GM19452 (cell line): ENCODE data around the gene TBRG4.
"Not testable (repeated sequence)": the region's sequence is repeated elsewhere in the genome, so short reads cannot be mapped to it uniquely, and the experiment has no call there.

Experiments
- ATAC-seq: cut with Tn5 transposase; IDR thresholded peaks from one replicate; pipeline ENCODE4 v1.9.1; 2021; ENCODE audit not compliant: unreplicated experiment

TBRG4 gene

GRCh38 chr7:45111298-45112223 lies at the start of gene TBRG4:
TBRG4 (minus strand) TSS chr7:45111697; CDS start chr7:45109237, 2,460 bp downstream.
- ATAC-seq = peak; percentile 97

GRCh38 chr7:45161138-45161537 lies 49.6 kb upstream of the TBRG4 start:
- no peak for ATAC-seq

GRCh38 chr7:45160417-45160881 lies 49.0 kb upstream of the TBRG4 start:
- ATAC-seq = no peak

- no peak for ATAC-seq
These were observed 47.8 kb upstream of the TBRG4 start for GRCh38 chr7:45159296-45159695.

- no peak for ATAC-seq
These were observed 47.0 kb upstream of the TBRG4 start for GRCh38 chr7:45158471-45158870.

GRCh38 chr7:45157653-45158401 lies 46.3 kb upstream of the TBRG4 start, which contains the start of gene RAMP3:
RAMP3 (plus strand) TSS chr7:45157791; CDS start chr7:45157829, 38 bp downstream.
- no peak for ATAC-seq

- no peak for ATAC-seq
These were observed 45.8 kb upstream of the TBRG4 start for GRCh38 chr7:45157286-45157652.

- no peak for ATAC-seq
These were observed 45.2 kb upstream of the TBRG4 start for GRCh38 chr7:45156516-45157272.

GRCh38 chr7:45155941-45156340 lies 44.4 kb upstream of the TBRG4 start:
- no peak for ATAC-seq

GRCh38 chr7:45155357-45155900 lies 43.9 kb upstream of the TBRG4 start:
- ATAC-seq = no peak

- ATAC-seq = not testable (repeated sequence)
These were observed 42.4 kb upstream of the TBRG4 start for GRCh38 chr7:45153861-45154260.

- ATAC-seq = no peak
These were observed 41.7 kb upstream of the TBRG4 start for GRCh38 chr7:45153233-45153632.

- ATAC-seq = no peak
These were observed 40.5 kb upstream of the TBRG4 start for GRCh38 chr7:45151967-45152366.

- ATAC-seq = no peak
These were observed 39.7 kb upstream of the TBRG4 start for GRCh38 chr7:45151131-45151684.

- no peak for ATAC-seq
These were observed 38.7 kb upstream of the TBRG4 start for GRCh38 chr7:45150199-45150598.

- no peak for ATAC-seq
These were observed 38.1 kb upstream of the TBRG4 start for GRCh38 chr7:45149606-45150005.

GRCh38 chr7:45148653-45148973 lies 37.1 kb upstream of the TBRG4 start:
- ATAC-seq = no peak

GRCh38 chr7:45147858-45148652 lies 36.6 kb upstream of the TBRG4 start:
- no peak for ATAC-seq

- no peak for ATAC-seq
These were observed 35.3 kb upstream of the TBRG4 start for GRCh38 chr7:45146531-45147379.
